AG09309 (cell line): ENCODE results near the gene SLC17A2.
"Not testable (repeated sequence)": the region's sequence is repeated elsewhere in the genome, so short reads cannot be mapped to it uniquely, and the experiment has no call there.

ENCODE experiments used
- DNase-seq: peaks from one replicate; pipeline ENCODE4 v3.0.0-alpha.2; 2010; ENCODE audit warnings: low read depth
- H3K4me3 ChIP-seq: 2 replicates; pipeline ENCODE4 v1.5.1; 2011; ENCODE audit warnings: mild to moderate bottlenecking, low read depth, low read length, moderate library complexity; ENCODE audit not compliant: control insufficient read depth
- TF ChIP-seq, protein P1 (sequence below): IDR thresholded peaks from 2 replicates; pipeline ENCODE4 v1.5.1; 2011; ENCODE audit warnings: mild to moderate bottlenecking, low read depth, low read length, inconsistent platforms; ENCODE audit not compliant: insufficient read depth, control insufficient read depth; ENCODE audit errors: missing control alignments

The SLC17A2 gene

GRCh38 chr6:25934156-25934555 is 3.7 kb upstream of the SLC17A2 start:
- no peak for DNase-seq
- TF ChIP-seq, protein P1, sequence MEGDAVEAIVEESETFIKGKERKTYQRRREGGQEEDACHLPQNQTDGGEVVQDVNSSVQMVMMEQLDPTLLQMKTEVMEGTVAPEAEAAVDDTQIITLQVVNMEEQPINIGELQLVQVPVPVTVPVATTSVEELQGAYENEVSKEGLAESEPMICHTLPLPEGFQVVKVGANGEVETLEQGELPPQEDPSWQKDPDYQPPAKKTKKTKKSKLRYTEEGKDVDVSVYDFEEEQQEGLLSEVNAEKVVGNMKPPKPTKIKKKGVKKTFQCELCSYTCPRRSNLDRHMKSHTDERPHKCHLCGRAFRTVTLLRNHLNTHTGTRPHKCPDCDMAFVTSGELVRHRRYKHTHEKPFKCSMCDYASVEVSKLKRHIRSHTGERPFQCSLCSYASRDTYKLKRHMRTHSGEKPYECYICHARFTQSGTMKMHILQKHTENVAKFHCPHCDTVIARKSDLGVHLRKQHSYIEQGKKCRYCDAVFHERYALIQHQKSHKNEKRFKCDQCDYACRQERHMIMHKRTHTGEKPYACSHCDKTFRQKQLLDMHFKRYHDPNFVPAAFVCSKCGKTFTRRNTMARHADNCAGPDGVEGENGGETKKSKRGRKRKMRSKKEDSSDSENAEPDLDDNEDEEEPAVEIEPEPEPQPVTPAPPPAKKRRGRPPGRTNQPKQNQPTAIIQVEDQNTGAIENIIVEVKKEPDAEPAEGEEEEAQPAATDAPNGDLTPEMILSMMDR = no peak
- H3K4me3 ChIP-seq = no peak overlapping the region

GRCh38 chr6:25931411-25931709 is 869 bp upstream of the SLC17A2 start:
- TF ChIP-seq, protein P1 = no peak
- DNase-seq = no peak
- H3K4me3 ChIP-seq = no peak overlapping the region

DNA sequence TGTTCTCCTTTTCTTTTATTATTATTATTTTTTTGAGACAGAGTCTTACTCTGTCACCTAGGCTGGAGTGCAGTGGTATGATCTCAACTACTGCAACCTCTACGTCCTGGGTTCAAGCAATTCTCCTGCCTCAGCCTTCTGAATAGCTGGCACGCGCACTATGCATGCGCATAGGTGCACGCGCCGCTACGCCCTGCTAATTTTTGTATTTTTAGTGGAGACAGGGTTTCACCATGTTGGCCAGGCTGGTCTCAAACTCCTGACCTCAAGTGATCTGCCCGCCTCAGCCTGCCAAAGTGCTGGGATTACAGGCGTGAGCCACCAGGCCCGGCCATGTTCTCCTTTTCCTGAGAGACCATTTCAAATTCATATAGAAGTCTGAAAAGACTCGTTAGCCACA is 706 bp downstream of the SLC17A2 start:
- not testable (repeated sequence) for DNase-seq, H3K4me3 ChIP-seq

- TF ChIP-seq, protein P1 = no peak
- no peak for DNase-seq
- H3K4me3 ChIP-seq = no peak overlapping the region
These were observed 1.7 kb downstream of the SLC17A2 start for GRCh38 chr6:25928562-25929324.

GRCh38 chr6:25927756-25928216 is 2.7 kb downstream of the SLC17A2 start:
- H3K4me3 ChIP-seq = no peak overlapping the region
- no peak for DNase-seq
- TF ChIP-seq, protein P1 = no peak

- TF ChIP-seq, protein P1 = no peak
- H3K4me3 ChIP-seq = no peak overlapping the region
- no peak for DNase-seq
These were observed 3.3 kb downstream of the SLC17A2 start for GRCh38 chr6:25927178-25927577.

- no peak overlapping the region for H3K4me3 ChIP-seq
- no peak for DNase-seq
- TF ChIP-seq, protein P1 = no peak
These were observed 4.6 kb downstream of the SLC17A2 start for GRCh38 chr6:25925876-25926275.
